GM23338 (cell line): Measurements from ENCODE around the gene RPS15. TPM values are rescaled to one million over a fixed set of nuclear protein-coding genes. Genes with fewer than 3 reads are reported as not detected.

Experiments
- ATAC-seq: fragments of 200-7000 bp; cut with Tn5 transposase; 3 replicates; pipeline ENCODE4 v1.9.1; 2020
- DNase-seq: peaks from one replicate; pipeline ENCODE4 v3.0.0-alpha.2; 2015; ENCODE audit warnings: low spot score
- H2AFZ ChIP-seq: fragments of 200-600 bp; sonication (generic); 2 replicates; pipeline ENCODE4 v1.8.0; 2016; ENCODE audit warnings: antibody characterized with exemption, mild to moderate bottlenecking, moderate library complexity
- H3F3A ChIP-seq: fragments of 200-600 bp; sonication (generic); replicated peaks from 2 replicates; pipeline ENCODE4 v1.8.0; 2017; ENCODE audit warnings: antibody characterized with exemption, mixed run types, low read depth
- H3K27ac ChIP-seq: fragments of 200-600 bp; sonication (generic); 2 replicates; pipeline ENCODE4 v1.6.1; 2016; ENCODE audit warnings: low read depth
- H3K27me3 ChIP-seq: fragments of 200-600 bp; sonication (generic); 2 replicates; pipeline ENCODE4 v1.8.0; 2016; ENCODE audit warnings: mild to moderate bottlenecking, mixed run types, moderate library complexity; ENCODE audit not compliant: insufficient read depth
- H3K36me3 ChIP-seq: fragments of 200-600 bp; sonication (generic); 2 replicates; pipeline ENCODE4 v1.8.0; 2016; ENCODE audit warnings: mild to moderate bottlenecking; ENCODE audit not compliant: insufficient read depth
- H3K4me1 ChIP-seq: fragments of 200-600 bp; sonication (generic); 2 replicates; pipeline ENCODE4 v1.8.0; 2016; ENCODE audit warnings: mild to moderate bottlenecking, moderate library complexity; ENCODE audit not compliant: insufficient read depth
- H3K4me2 ChIP-seq: fragments of 200-600 bp; sonication (generic); 2 replicates; pipeline ENCODE4 v1.7.1; 2017; ENCODE audit warnings: mixed run types
- H3K4me3 ChIP-seq: fragments of 200-600 bp; sonication (generic); 2 replicates; pipeline ENCODE4 v1.6.1; 2016; ENCODE audit warnings: mixed run types
- H3K79me2 ChIP-seq: fragments of 200-600 bp; sonication (generic); replicated peaks from 2 replicates; pipeline ENCODE4 v1.8.0; 2017; ENCODE audit warnings: mild to moderate bottlenecking; ENCODE audit not compliant: insufficient read depth
- H3K9me2 ChIP-seq: fragments of 200-600 bp; sonication (generic); 2 replicates; pipeline ENCODE4 v1.8.0; 2017; ENCODE audit not compliant: insufficient read depth
- H4K20me1 ChIP-seq: fragments of 200-600 bp; sonication (generic); replicated peaks from 2 replicates; pipeline ENCODE4 v1.8.0; 2017; ENCODE audit warnings: mild to moderate bottlenecking; ENCODE audit not compliant: insufficient read depth
- H3K27ac Mint-ChIP-seq: 2 replicates; pipeline ENCODE4 v1.8.0; 2020; ENCODE audit warnings: inconsistent platforms, mild to moderate bottlenecking, moderate library complexity, mixed read lengths
- H3K27me3 Mint-ChIP-seq: 3 replicates; pipeline ENCODE4 v1.8.0; 2022; ENCODE audit warnings: low read depth, mild to moderate bottlenecking, moderate library complexity, mixed read lengths, inconsistent platforms; ENCODE audit not compliant: insufficient read depth, poor library complexity
- H3K36me3 Mint-ChIP-seq: 3 replicates; pipeline ENCODE4 v1.8.0; 2021; ENCODE audit warnings: low read depth, mild to moderate bottlenecking, inconsistent platforms, moderate library complexity, mixed read lengths
- H3K4me1 Mint-ChIP-seq: 3 replicates; pipeline ENCODE4 v1.8.0; 2020; ENCODE audit warnings: mild to moderate bottlenecking, inconsistent platforms, mixed read lengths
- H3K4me3 Mint-ChIP-seq: 3 replicates; pipeline ENCODE4 v1.8.0; 2021; ENCODE audit warnings: moderate library complexity, mild to moderate bottlenecking, inconsistent platforms, mixed read lengths
- H3K9me3 Mint-ChIP-seq: 3 replicates; pipeline ENCODE4 v1.8.0; 2020; ENCODE audit warnings: moderate library complexity, mild to moderate bottlenecking, inconsistent platforms, mixed read lengths
- EZH2 ChIP-seq: fragments of 200-600 bp; sonication (generic); IDR thresholded peaks from one replicate; pipeline ENCODE4 v1.8.0; 2017; ENCODE audit warnings: antibody characterized with exemption, mild to moderate bottlenecking, low read depth; ENCODE audit not compliant: unreplicated experiment
- EZH2phosphoT487 ChIP-seq: fragments of 200-600 bp; sonication (generic); IDR thresholded peaks from one replicate; pipeline ENCODE4 v1.8.1; 2018; ENCODE audit warnings: antibody characterized with exemption; ENCODE audit not compliant: unreplicated experiment
- NANOG ChIP-seq: IDR thresholded peaks from 2 replicates; pipeline ENCODE4 v1.6.1; 2016; ENCODE audit warnings: antibody characterized with exemption, borderline replicate concordance
- POLR2AphosphoS5 ChIP-seq: IDR thresholded peaks from 2 replicates; pipeline ENCODE4 v1.6.1; 2016; ENCODE audit warnings: antibody characterized with exemption, low read depth
- ZNF114 ChIP-seq: fragments of 250-450 bp; sonication (Bioruptor Pico); IDR thresholded peaks from 2 replicates; pipeline ENCODE4 v1.5.0; 2020; ENCODE audit warnings: mild to moderate bottlenecking, moderate library complexity
- polyA plus RNA-seq: library from polyadenylated mRNA; unstranded; fragments of >200 nt; fragmentation: Nextera tagmentation; extraction: Ambion mirVana; gene quantifications from 2 replicates; pipeline ENCODE4 v1.2.1, GENCODE V29; 2016
- total RNA-seq: library from RNA; depleted of rRNA; stranded (reverse); fragments of >200 nt; shearing (Covaris generic); gene quantifications from 2 replicates; pipeline ENCODE4 v1.2.3, GENCODE V29; 2014
- TF ChIP-seq, protein P1 (sequence below), 2 experiments: fragments of 200-600 bp in 1 of 2; sonication (generic) in 1 of 2; conservative IDR thresholded peaks; 2 replicates each; pipeline versions ENCODE4 v1.5.1 to v1.6.1; 2016 to 2017; ENCODE audit warnings: antibody characterized with exemption in 2 of 2, low read depth in 2 of 2, mild to moderate bottlenecking in 2 of 2, moderate library complexity in 1 of 2
- TF ChIP-seq, protein P2 (sequence below): fragments of 250-450 bp; sonication (Bioruptor Pico); IDR thresholded peaks from 2 replicates; pipeline ENCODE4 v1.5.0; 2020; ENCODE audit warnings: mild to moderate bottlenecking, moderate library complexity

RPS15 gene
- total and polyA plus RNA-seq, 2 experiments from 2014 or later, result 2,953 to 3,861 TPM

DNA sequence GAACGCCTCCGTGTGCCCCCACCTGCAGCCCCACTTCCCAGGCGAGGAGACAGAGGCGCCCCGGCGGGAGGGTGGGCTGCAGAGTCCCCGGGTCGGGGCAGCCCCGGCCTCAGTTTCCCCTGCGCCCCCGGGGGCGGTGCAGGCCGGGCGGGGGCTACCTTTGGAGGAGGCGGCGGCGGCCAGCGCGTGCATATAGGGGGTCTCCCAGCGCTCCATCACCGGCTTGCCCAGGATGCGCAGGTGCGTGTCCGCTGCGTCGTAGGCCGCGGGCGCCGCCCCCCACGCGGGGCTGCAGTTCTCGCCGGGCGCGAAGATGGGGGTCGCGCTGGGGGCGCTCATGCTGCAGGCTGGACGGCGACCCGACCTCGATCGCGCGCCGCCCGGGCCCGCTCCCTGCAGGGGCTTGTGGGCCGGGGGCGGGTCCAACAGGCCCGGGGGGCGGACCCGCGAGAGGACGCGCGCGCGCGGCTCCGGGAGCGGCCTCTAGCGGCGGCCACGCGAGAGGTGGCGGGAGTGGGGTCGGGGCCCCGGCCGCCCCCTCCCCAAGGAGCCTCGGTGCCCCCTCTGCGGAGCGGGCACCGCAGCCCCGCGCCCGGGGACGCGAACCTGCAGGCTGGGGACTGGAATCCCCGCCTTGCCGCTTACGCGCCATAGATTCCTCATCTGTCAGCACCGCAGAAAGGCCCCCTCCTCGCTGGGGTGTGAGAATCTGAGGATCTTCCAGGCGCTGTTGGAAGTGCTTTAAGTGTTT is 36.9 kb upstream of the RPS15 start, which contains the start of gene GAMT:
Gene GAMT, minus strand, starts transcription at position 405 of the 751 bp plus-strand sequence. Its CDS starts 66 bp downstream, at position 339.
- H3K27me3 ChIP-seq, result peaks cover 6% of the 10 kb centered on the region; the same call in 1 of the 2 replicates
- no peaks in the 10 kb centered on the region for H3K36me3 ChIP-seq
- H3K36me3 Mint-ChIP-seq, result no peaks in the 10 kb centered on the region; the same call in 2 of the 3 replicates
- H4K20me1 ChIP-seq, result no peaks in the 10 kb centered on the region; the same call in 1 of the 2 replicates
- peaks cover 12% of the 10 kb centered on the region for H3K27me3 Mint-ChIP-seq
- peaks cover 4% of the 10 kb centered on the region; the same call in 1 of the 2 replicates for H3K4me1 ChIP-seq
- peaks cover 7% of the 10 kb centered on the region; the same call in 1 of the 2 replicates for H3F3A ChIP-seq
- peaks cover 6% of the 10 kb centered on the region for H3K4me1 Mint-ChIP-seq
- H3K4me2 ChIP-seq, result peak within 1 kb of the TSS; percentile 86
- ATAC-seq (peak; percentile 61), DNase-seq (peak; percentile 65)
- H2AFZ ChIP-seq, result peak within 1 kb of the TSS; percentile 74; the same call in 1 of the 2 replicates
- peak within 1 kb of the TSS; percentile 70 for H3K4me3 ChIP-seq
- H3K9me3 Mint-ChIP-seq, result no peaks in the 10 kb centered on the region
- H3K27ac ChIP-seq, result no peak within 1 kb of the TSS
- no peaks in the 10 kb centered on the region for H3K79me2 ChIP-seq
- H3K9me2 ChIP-seq, result no peaks in the 10 kb centered on the region
- peak within 1 kb of the TSS; percentile 70 for H3K4me3 Mint-ChIP-seq
- H3K27ac Mint-ChIP-seq, result no peak within 1 kb of the TSS
- TF ChIP-seq NANOG (no peak), POLR2AphosphoS5 (peak; percentile 67)
- TF ChIP-seq, protein P1, sequence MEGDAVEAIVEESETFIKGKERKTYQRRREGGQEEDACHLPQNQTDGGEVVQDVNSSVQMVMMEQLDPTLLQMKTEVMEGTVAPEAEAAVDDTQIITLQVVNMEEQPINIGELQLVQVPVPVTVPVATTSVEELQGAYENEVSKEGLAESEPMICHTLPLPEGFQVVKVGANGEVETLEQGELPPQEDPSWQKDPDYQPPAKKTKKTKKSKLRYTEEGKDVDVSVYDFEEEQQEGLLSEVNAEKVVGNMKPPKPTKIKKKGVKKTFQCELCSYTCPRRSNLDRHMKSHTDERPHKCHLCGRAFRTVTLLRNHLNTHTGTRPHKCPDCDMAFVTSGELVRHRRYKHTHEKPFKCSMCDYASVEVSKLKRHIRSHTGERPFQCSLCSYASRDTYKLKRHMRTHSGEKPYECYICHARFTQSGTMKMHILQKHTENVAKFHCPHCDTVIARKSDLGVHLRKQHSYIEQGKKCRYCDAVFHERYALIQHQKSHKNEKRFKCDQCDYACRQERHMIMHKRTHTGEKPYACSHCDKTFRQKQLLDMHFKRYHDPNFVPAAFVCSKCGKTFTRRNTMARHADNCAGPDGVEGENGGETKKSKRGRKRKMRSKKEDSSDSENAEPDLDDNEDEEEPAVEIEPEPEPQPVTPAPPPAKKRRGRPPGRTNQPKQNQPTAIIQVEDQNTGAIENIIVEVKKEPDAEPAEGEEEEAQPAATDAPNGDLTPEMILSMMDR (conservative IDR thresholded peaks at IDR 0.05; ENCODE audit: low read depth in 2 of 2), result peak in 1 of 2 experiments; percentile 52; a peak in 2 of 4 replicates

DNA sequence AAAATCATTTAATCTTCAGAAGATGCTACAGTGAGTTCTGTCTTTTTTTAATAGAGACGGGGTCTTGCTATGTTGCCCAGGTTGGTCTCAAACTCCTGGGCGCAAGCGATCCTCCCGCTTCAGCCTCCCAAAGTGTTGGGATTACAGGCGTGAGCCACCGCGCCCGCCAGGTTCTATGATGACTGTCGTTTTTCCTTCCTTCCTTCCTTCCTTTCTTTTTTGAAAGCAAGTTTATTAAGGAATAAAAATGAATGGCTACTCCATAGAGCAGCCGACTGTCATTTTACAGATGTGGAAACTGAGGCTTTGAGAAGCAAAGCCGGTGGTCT is 36.3 kb upstream of the RPS15 start:
- Histone ChIP-seq H3K4me3 (peak overlapping the region; percentile 70), H3K27me3 (peaks cover 6% of the 10 kb centered on the region; the same call in 1 of the 2 replicates), H3F3A (peaks cover 10% of the 10 kb centered on the region; the same call in 1 of the 2 replicates), H4K20me1 (no peaks in the 10 kb centered on the region; the same call in 1 of the 2 replicates), H3K4me2 (peak overlapping the region; percentile 86), H3K27ac (no peak overlapping the region), H3K79me2 (no peaks in the 10 kb centered on the region), H2AFZ (0 out of 2 replicates have a peak overlapping the region, but pooled peaks have one; percentile 74), H3K9me2 (no peaks in the 10 kb centered on the region), H3K4me1 (no peaks in the 10 kb centered on the region; the same call in 1 of the 2 replicates), H3K36me3 (no peaks in the 10 kb centered on the region)
- DNase-seq (no peak), ATAC-seq (no peak)
- H3K9me3 Mint-ChIP-seq, result no peaks in the 10 kb centered on the region
- TF ChIP-seq ZNF114 (no peak), NANOG (no peak), POLR2AphosphoS5 (no peak), EZH2 (no peak), EZH2phosphoT487 (no peak)
- TF ChIP-seq, protein P1 (conservative IDR thresholded peaks at IDR 0.05; ENCODE audit: low read depth in 2 of 2), result no peak
- TF ChIP-seq, protein P2, sequence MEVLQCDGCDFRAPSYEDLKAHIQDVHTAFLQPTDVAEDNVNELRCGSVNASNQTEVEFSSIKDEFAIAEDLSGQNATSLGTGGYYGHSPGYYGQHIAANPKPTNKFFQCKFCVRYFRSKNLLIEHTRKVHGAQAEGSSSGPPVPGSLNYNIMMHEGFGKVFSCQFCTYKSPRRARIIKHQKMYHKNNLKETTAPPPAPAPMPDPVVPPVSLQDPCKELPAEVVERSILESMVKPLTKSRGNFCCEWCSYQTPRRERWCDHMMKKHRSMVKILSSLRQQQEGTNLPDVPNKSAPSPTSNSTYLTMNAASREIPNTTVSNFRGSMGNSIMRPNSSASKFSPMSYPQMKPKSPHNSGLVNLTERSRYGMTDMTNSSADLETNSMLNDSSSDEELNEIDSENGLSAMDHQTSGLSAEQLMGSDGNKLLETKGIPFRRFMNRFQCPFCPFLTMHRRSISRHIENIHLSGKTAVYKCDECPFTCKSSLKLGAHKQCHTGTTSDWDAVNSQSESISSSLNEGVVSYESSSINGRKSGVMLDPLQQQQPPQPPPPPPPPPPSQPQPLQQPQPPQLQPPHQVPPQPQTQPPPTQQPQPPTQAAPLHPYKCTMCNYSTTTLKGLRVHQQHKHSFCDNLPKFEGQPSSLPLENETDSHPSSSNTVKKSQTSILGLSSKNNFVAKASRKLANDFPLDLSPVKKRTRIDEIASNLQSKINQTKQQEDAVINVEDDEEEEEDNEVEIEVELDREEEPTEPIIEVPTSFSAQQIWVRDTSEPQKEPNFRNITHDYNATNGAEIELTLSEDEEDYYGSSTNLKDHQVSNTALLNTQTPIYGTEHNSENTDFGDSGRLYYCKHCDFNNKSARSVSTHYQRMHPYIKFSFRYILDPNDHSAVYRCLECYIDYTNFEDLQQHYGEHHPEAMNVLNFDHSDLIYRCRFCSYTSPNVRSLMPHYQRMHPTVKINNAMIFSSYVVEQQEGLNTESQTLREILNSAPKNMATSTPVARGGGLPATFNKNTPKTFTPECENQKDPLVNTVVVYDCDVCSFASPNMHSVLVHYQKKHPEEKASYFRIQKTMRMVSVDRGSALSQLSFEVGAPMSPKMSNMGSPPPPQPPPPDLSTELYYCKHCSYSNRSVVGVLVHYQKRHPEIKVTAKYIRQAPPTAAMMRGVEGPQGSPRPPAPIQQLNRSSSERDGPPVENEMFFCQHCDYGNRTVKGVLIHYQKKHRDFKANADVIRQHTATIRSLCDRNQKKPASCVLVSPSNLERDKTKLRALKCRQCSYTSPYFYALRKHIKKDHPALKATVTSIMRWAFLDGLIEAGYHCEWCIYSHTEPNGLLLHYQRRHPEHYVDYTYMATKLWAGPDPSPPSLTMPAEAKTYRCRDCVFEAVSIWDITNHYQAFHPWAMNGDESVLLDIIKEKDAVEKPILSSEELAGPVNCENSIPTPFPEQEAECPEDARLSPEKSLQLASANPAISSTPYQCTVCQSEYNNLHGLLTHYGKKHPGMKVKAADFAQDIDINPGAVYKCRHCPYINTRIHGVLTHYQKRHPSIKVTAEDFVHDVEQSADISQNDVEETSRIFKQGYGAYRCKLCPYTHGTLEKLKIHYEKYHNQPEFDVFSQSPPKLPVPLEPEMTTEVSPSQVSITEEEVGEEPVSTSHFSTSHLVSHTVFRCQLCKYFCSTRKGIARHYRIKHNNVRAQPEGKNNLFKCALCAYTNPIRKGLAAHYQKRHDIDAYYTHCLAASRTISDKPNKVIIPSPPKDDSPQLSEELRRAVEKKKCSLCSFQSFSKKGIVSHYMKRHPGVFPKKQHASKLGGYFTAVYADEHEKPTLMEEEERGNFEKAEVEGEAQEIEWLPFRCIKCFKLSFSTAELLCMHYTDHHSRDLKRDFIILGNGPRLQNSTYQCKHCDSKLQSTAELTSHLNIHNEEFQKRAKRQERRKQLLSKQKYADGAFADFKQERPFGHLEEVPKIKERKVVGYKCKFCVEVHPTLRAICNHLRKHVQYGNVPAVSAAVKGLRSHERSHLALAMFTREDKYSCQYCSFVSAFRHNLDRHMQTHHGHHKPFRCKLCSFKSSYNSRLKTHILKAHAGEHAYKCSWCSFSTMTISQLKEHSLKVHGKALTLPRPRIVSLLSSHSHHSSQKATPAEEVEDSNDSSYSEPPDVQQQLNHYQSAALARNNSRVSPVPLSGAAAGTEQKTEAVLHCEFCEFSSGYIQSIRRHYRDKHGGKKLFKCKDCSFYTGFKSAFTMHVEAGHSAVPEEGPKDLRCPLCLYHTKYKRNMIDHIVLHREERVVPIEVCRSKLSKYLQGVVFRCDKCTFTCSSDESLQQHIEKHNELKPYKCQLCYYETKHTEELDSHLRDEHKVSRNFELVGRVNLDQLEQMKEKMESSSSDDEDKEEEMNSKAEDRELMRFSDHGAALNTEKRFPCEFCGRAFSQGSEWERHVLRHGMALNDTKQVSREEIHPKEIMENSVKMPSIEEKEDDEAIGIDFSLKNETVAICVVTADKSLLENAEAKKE (CRISPR knock-in tag), result no peak
- H3K27ac Mint-ChIP-seq, result no peak overlapping the region
- peak overlapping the region; percentile 63 for H3K4me3 Mint-ChIP-seq
- no peaks in the 10 kb centered on the region; the same call in 2 of the 3 replicates for H3K36me3 Mint-ChIP-seq
- H3K27me3 Mint-ChIP-seq, result peaks cover 13% of the 10 kb centered on the region
- H3K4me1 Mint-ChIP-seq, result peaks cover 10% of the 10 kb centered on the region
